Stimulated activated CD8-positive, alpha-beta memory T cell treated with anti-CD3 and anti-CD28 coated beads, Interleukin-7, amount 100 ng/mL, for 48 hours (primary cell): Measurements from ENCODE around the gene C13orf42.

ENCODE experiments used
- DNase-seq, 2 donors: peaks; one replicate each; pipeline ENCODE4 v3.0.0-alpha.2; 2020; ENCODE audit warnings: low read depth in 1 of 2; ENCODE audit errors: extremely low read depth in 1 of 2

Gene C13orf42

GRCh38 chr13:51035978-51036377 lies 75.1 kb downstream of the C13orf42 start:
- no peak for DNase-seq

- DNase-seq: no peak
Measured at GRCh38 chr13:51035469-51035868, 75.6 kb downstream of the C13orf42 start.

- DNase-seq: no peak
Measured at GRCh38 chr13:51034906-51035305, 76.2 kb downstream of the C13orf42 start.

- no peak for DNase-seq
Measured at GRCh38 chr13:51033421-51034185, 77.5 kb downstream of the C13orf42 start.

GRCh38 chr13:51032831-51033230 lies 78.2 kb downstream of the C13orf42 start:
- no peak for DNase-seq
